ENCODE results near the gene ERV3-1. TPM values are rescaled to one million over a fixed set of nuclear protein-coding genes. Genes with fewer than 3 reads are reported as not detected.
A peak's percentile ranks its signal among the peaks of the same experiment; 100 is the strongest.

The ERV3-1 gene
- total RNA-seq, 5 donors from 2014 or later (not counting 1 experiment from before 2014, with no cell fraction given) = 9.5 to 15.9 (median 12.0) TPM

- Mint-ChIP-seq H3K27ac (peak overlapping the region in 1 of 2 donors; percentile 43), H3K4me1 (peaks cover 38 to 55% (median 48%) of the 10 kb centered on the region in 3 donors)
- peaks cover 10 to 16% of the 10 kb centered on the region in 2 donors for H3K36me3 ChIP-seq (ENCODE audit: control insufficient read depth in 2 of 2, extremely low read depth in 1 of 2, insufficient read depth in 1 of 2, low read length in 1 of 2)
Observed at GRCh38 chr7:65004575-65004974, 1.9 kb downstream of the ERV3-1 start.

GRCh38 chr7:65002972-65003585, 3.4 kb downstream of the ERV3-1 start:
- no peak overlapping the region for H3K4me3 Mint-ChIP-seq
- Histone ChIP-seq H3K27me3 (replicated peaks in 1 of 2; ENCODE audit: control insufficient read depth in 2 of 2, extremely low read depth in 1 of 2, insufficient read depth in 2 of 2, low read length in 1 of 2) (no peaks in the 10 kb centered on the region), H3K27ac (ENCODE audit: low read length) (no peak overlapping the region), H3K4me1 (ENCODE audit: control insufficient read depth in 1 of 2, extremely low read depth in 1 of 2, insufficient read depth in 2 of 2, low read length in 2 of 2) (peaks cover 5 to 25% of the 10 kb centered on the region in 2 experiments), H3K36me3 (ENCODE audit: control insufficient read depth in 2 of 2, extremely low read depth in 1 of 2, insufficient read depth in 1 of 2, low read length in 1 of 2) (peaks cover 14 to 22% of the 10 kb centered on the region in 2 donors), H3K4me3 (ENCODE audit: control insufficient read depth in 1 of 2, extremely low read depth in 1 of 2, low read length in 1 of 2) (no peak overlapping the region), H3K9me3 (peaks cover 2% of the 10 kb centered on the region)
- H3K27ac Mint-ChIP-seq = no peak overlapping the region
- peaks cover 7 to 27% (median 23%) of the 10 kb centered on the region in 3 donors for H3K9me3 Mint-ChIP-seq
- no peak for DNase-seq
- no CpG with 5 or more reads among the region's 2 CpGs for WGBS (ENCODE audit: insufficient coverage)
- CTCF ChIA-PET = no interaction called here
- H3K36me3 Mint-ChIP-seq = peaks cover 61% of the 10 kb centered on the region
- POLR2A ChIA-PET = interaction anchor here in 1 of 2 donors (0.6 kb wide), 1 partner anchor 100 kb away, joined by 3 read pairs; the partner anchor contains the start of gene ZNF273
- H3K27me3 Mint-ChIP-seq = no peaks in the 10 kb centered on the region
- no peak for ATAC-seq (replicated peaks in 1 of 4)
- peaks cover 43 to 58% (median 48%) of the 10 kb centered on the region in 3 donors for H3K4me1 Mint-ChIP-seq

More at GRCh38 chr7:65004575-65004974, 1.9 kb downstream of the ERV3-1 start:
- H3K9me3 ChIP-seq = peaks cover 2% of the 10 kb centered on the region
- no peak overlapping the region for H3K27ac ChIP-seq (ENCODE audit: low read length)
- peaks cover 46% of the 10 kb centered on the region for H3K36me3 Mint-ChIP-seq
- WGBS (ENCODE audit: insufficient coverage) = 100% methylated on average over 1 of the region's 1 CpG
- ChIA-PET POLR2A (no interaction called here), CTCF (no interaction called here)
- H3K27me3 Mint-ChIP-seq = no peaks in the 10 kb centered on the region
- no peak overlapping the region for H3K4me3 ChIP-seq (ENCODE audit: control insufficient read depth in 1 of 2, extremely low read depth in 1 of 2, low read length in 1 of 2)
- H3K4me3 Mint-ChIP-seq = peak overlapping the region; percentile 43 to 95 (median 95)
- H3K9me3 Mint-ChIP-seq = peaks cover 3 to 14% (median 11%) of the 10 kb centered on the region in 3 donors
- DNase-seq (no peak), ATAC-seq (replicated peaks in 1 of 4) (no peak)
- H3K4me1 ChIP-seq (ENCODE audit: control insufficient read depth in 1 of 2, extremely low read depth in 1 of 2, insufficient read depth in 2 of 2, low read length in 2 of 2) = peaks cover 5 to 25% of the 10 kb centered on the region in 2 experiments
- no peaks in the 10 kb centered on the region for H3K27me3 ChIP-seq (replicated peaks in 1 of 2; ENCODE audit: control insufficient read depth in 2 of 2, extremely low read depth in 1 of 2, insufficient read depth in 2 of 2, low read length in 1 of 2)

- no peaks in the 10 kb centered on the region for H3K27me3 ChIP-seq (replicated peaks in 1 of 2; ENCODE audit: control insufficient read depth in 2 of 2, extremely low read depth in 1 of 2, insufficient read depth in 2 of 2, low read length in 1 of 2)
- peaks cover 14 to 22% of the 10 kb centered on the region in 2 donors for H3K36me3 ChIP-seq (ENCODE audit: control insufficient read depth in 2 of 2, extremely low read depth in 1 of 2, insufficient read depth in 1 of 2, low read length in 1 of 2)
- DNase-seq (no peak), ATAC-seq (replicated peaks in 1 of 4) (no peak)
- H3K4me3 Mint-ChIP-seq = no peak overlapping the region
- peaks cover 2% of the 10 kb centered on the region for H3K9me3 ChIP-seq
- H3K4me1 Mint-ChIP-seq = peaks cover 32 to 47% (median 41%) of the 10 kb centered on the region in 3 donors
- 0% methylated on average over 1 of the region's 1 CpG for WGBS (ENCODE audit: insufficient coverage)
- no peak overlapping the region for H3K27ac ChIP-seq (ENCODE audit: low read length)
- H3K4me1 ChIP-seq (ENCODE audit: control insufficient read depth in 1 of 2, extremely low read depth in 1 of 2, insufficient read depth in 2 of 2, low read length in 2 of 2) = peaks cover 3 to 15% of the 10 kb centered on the region in 2 experiments
- no peak overlapping the region for H3K4me3 ChIP-seq (ENCODE audit: control insufficient read depth in 1 of 2, extremely low read depth in 1 of 2, low read length in 1 of 2)
- CTCF ChIA-PET = no interaction called here
- H3K9me3 Mint-ChIP-seq = peaks cover 11 to 40% (median 35%) of the 10 kb centered on the region in 3 donors
- POLR2A ChIA-PET = no interaction called here
- H3K27me3 Mint-ChIP-seq = no peaks in the 10 kb centered on the region
- H3K27ac Mint-ChIP-seq = no peak overlapping the region
- peaks cover 72% of the 10 kb centered on the region for H3K36me3 Mint-ChIP-seq
Observed at GRCh38 chr7:65001291-65001814, 5.1 kb downstream of the ERV3-1 start.

GRCh38 chr7:64999165-65000004, 7.1 kb downstream of the ERV3-1 start:
- H3K27me3 ChIP-seq (replicated peaks in 1 of 2; ENCODE audit: control insufficient read depth in 2 of 2, extremely low read depth in 1 of 2, insufficient read depth in 2 of 2, low read length in 1 of 2) = no peaks in the 10 kb centered on the region
- H3K27me3 Mint-ChIP-seq = no peaks in the 10 kb centered on the region
- peaks cover 0 to 5% of the 10 kb centered on the region in 2 experiments for H3K4me1 ChIP-seq (ENCODE audit: control insufficient read depth in 1 of 2, extremely low read depth in 1 of 2, insufficient read depth in 2 of 2, low read length in 2 of 2)
- WGBS (ENCODE audit: insufficient coverage) = 100% methylated on average over 5 of the region's 11 CpGs
- DNase-seq (peak in 1 of 35 experiments; percentile 7), ATAC-seq (replicated peaks in 1 of 4) (no peak)
- no peak overlapping the region for H3K4me3 ChIP-seq (ENCODE audit: control insufficient read depth in 1 of 2, extremely low read depth in 1 of 2, low read length in 1 of 2)
- peaks cover 15 to 47% (median 41%) of the 10 kb centered on the region in 3 donors for H3K9me3 Mint-ChIP-seq
- H3K27ac Mint-ChIP-seq = no peak overlapping the region
- peaks cover 10% of the 10 kb centered on the region for H3K9me3 ChIP-seq
- CTCF ChIA-PET = no interaction called here
- peaks cover 19 to 31% (median 24%) of the 10 kb centered on the region in 3 donors for H3K4me1 Mint-ChIP-seq
- H3K27ac ChIP-seq (ENCODE audit: low read length) = no peak overlapping the region
- POLR2A ChIA-PET = no interaction called here
- no peak overlapping the region for H3K4me3 Mint-ChIP-seq
- H3K36me3 ChIP-seq (ENCODE audit: control insufficient read depth in 2 of 2, extremely low read depth in 1 of 2, insufficient read depth in 1 of 2, low read length in 1 of 2) = peaks cover 14 to 22% of the 10 kb centered on the region in 2 donors
- peaks cover 67% of the 10 kb centered on the region for H3K36me3 Mint-ChIP-seq

- 99% methylated on average over 5 of the region's 7 CpGs for WGBS (ENCODE audit: insufficient coverage)
- Mint-ChIP-seq H3K27me3 (no peaks in the 10 kb centered on the region), H3K4me3 (no peak overlapping the region), H3K36me3 (peaks cover 63% of the 10 kb centered on the region), H3K27ac (no peak overlapping the region), H3K9me3 (peaks cover 15 to 52% (median 45%) of the 10 kb centered on the region in 3 donors), H3K4me1 (peaks cover 15 to 27% (median 19%) of the 10 kb centered on the region in 3 donors)
- Histone ChIP-seq H3K4me3 (ENCODE audit: control insufficient read depth in 1 of 2, extremely low read depth in 1 of 2, low read length in 1 of 2) (no peak overlapping the region), H3K27ac (ENCODE audit: low read length) (no peak overlapping the region), H3K36me3 (ENCODE audit: control insufficient read depth in 2 of 2, extremely low read depth in 1 of 2, insufficient read depth in 1 of 2, low read length in 1 of 2) (peaks cover 18 to 22% of the 10 kb centered on the region in 2 donors), H3K27me3 (replicated peaks in 1 of 2; ENCODE audit: control insufficient read depth in 2 of 2, extremely low read depth in 1 of 2, insufficient read depth in 2 of 2, low read length in 1 of 2) (no peaks in the 10 kb centered on the region), H3K9me3 (peaks cover 10% of the 10 kb centered on the region), H3K4me1 (ENCODE audit: control insufficient read depth in 1 of 2, extremely low read depth in 1 of 2, insufficient read depth in 2 of 2, low read length in 2 of 2) (peaks cover 0 to 5% of the 10 kb centered on the region in 2 experiments)
- no peak for ATAC-seq (replicated peaks in 1 of 4)
- ChIA-PET POLR2A (no interaction called here), CTCF (no interaction called here)
- DNase-seq = no peak
Observed at GRCh38 chr7:64998865-64999164, 7.7 kb downstream of the ERV3-1 start.

- Histone ChIP-seq H3K27ac (ENCODE audit: low read length) (no peak overlapping the region), H3K27me3 (replicated peaks in 1 of 2; ENCODE audit: control insufficient read depth in 2 of 2, extremely low read depth in 1 of 2, insufficient read depth in 2 of 2, low read length in 1 of 2) (no peaks in the 10 kb centered on the region), H3K4me3 (ENCODE audit: control insufficient read depth in 1 of 2, extremely low read depth in 1 of 2, low read length in 1 of 2) (no peak overlapping the region), H3K9me3 (peaks cover 10% of the 10 kb centered on the region), H3K4me1 (ENCODE audit: control insufficient read depth in 1 of 2, extremely low read depth in 1 of 2, insufficient read depth in 2 of 2, low read length in 2 of 2) (peaks cover 0 to 1% of the 10 kb centered on the region in 2 experiments), H3K36me3 (ENCODE audit: control insufficient read depth in 2 of 2, extremely low read depth in 1 of 2, insufficient read depth in 1 of 2, low read length in 1 of 2) (peaks cover 19 to 20% of the 10 kb centered on the region in 2 donors)
- CTCF ChIA-PET = no interaction called here
- 100% methylated on average over 5 of the region's 8 CpGs for WGBS (ENCODE audit: insufficient coverage)
- ATAC-seq (replicated peaks in 1 of 4) = no peak
- Mint-ChIP-seq H3K36me3 (peaks cover 59% of the 10 kb centered on the region), H3K4me3 (no peak overlapping the region), H3K27me3 (no peaks in the 10 kb centered on the region), H3K4me1 (peaks cover 7 to 19% (median 13%) of the 10 kb centered on the region in 3 donors), H3K9me3 (peaks cover 15 to 50% (median 48%) of the 10 kb centered on the region in 3 donors), H3K27ac (no peak overlapping the region)
- POLR2A ChIA-PET = no interaction called here
- DNase-seq = no peak
Observed at GRCh38 chr7:64997927-64998391, 8.5 kb downstream of the ERV3-1 start.

Data from T-cell (primary cell).